ENCODE measurements around the gene PPP1R37.
A peak's percentile ranks its signal among the peaks of the same experiment; 100 is the strongest.

Gene PPP1R37

GRCh38 chr19:45087531-45087930 is 5.4 kb upstream of the PPP1R37 start:
- DNase-seq (ENCODE audit: low read depth), result no peak
- no peak for TF ChIP-seq CTCF (IDR thresholded peaks at IDR 0.05; ENCODE audit: low read depth, low read length, missing control alignments)
- H3K4me3 ChIP-seq (ENCODE audit: low read depth, low read length), result no peak overlapping the region

GRCh38 chr19:45090034-45090433 is 2.9 kb upstream of the PPP1R37 start:
- no peak overlapping the region for H3K4me3 ChIP-seq (ENCODE audit: low read depth, low read length)
- no peak for DNase-seq (ENCODE audit: low read depth)
- no peak for TF ChIP-seq CTCF (IDR thresholded peaks at IDR 0.05; ENCODE audit: low read depth, low read length, missing control alignments)

GRCh38 chr19:45090606-45091005 is 2.4 kb upstream of the PPP1R37 start:
- no peak for TF ChIP-seq CTCF (IDR thresholded peaks at IDR 0.05; ENCODE audit: low read depth, low read length, missing control alignments)
- H3K4me3 ChIP-seq (ENCODE audit: low read depth, low read length), result no peak overlapping the region
- DNase-seq (ENCODE audit: low read depth), result no peak

GRCh38 chr19:45091031-45091923 is 1.7 kb upstream of the PPP1R37 start:
- TF ChIP-seq CTCF (IDR thresholded peaks at IDR 0.05; ENCODE audit: low read depth, low read length, missing control alignments), result no peak
- DNase-seq (ENCODE audit: low read depth), result peak; percentile 92
- H3K4me3 ChIP-seq (ENCODE audit: low read depth, low read length), result peak overlapping the region; percentile 67

GRCh38 chr19:45094137-45094536 is 1.2 kb downstream of the PPP1R37 start:
- DNase-seq (ENCODE audit: low read depth), result no peak

GRCh38 chr19:45094707-45095106 is 1.7 kb downstream of the PPP1R37 start:
- peak overlapping the region; percentile 67 for H3K4me3 ChIP-seq (ENCODE audit: low read depth, low read length)
- no peak for DNase-seq (ENCODE audit: low read depth)
- no peak for TF ChIP-seq CTCF (IDR thresholded peaks at IDR 0.05; ENCODE audit: low read depth, low read length, missing control alignments)

More at GRCh38 chr19:45094137-45094536, 1.2 kb downstream of the PPP1R37 start:
- no peak for TF ChIP-seq CTCF (IDR thresholded peaks at IDR 0.05; ENCODE audit: low read depth, low read length, missing control alignments)
- H3K4me3 ChIP-seq (ENCODE audit: low read depth, low read length), result peak overlapping the region; percentile 67
